PFSK-1 (cell line): ENCODE data around the gene MEGF11.

Experiments
- FOXP2 ChIP-seq: optimal IDR thresholded peaks from 2 replicates; pipeline ENCODE3; 2011; ENCODE audit warnings: borderline replicate concordance, control low read depth, inconsistent platforms; ENCODE audit not compliant: insufficient read depth; ENCODE audit errors: extremely low read length, extremely low read depth
- POLR2AphosphoS5 ChIP-seq: IDR thresholded peaks from 2 replicates; pipeline ENCODE4 v1.6.1; 2012; ENCODE audit warnings: low read depth, mild to moderate bottlenecking, control low read depth, low read length, moderate library complexity
- REST ChIP-seq, 2 experiments: IDR thresholded peaks; 2 replicates each; pipeline versions ENCODE4 v1.6.1 to v1.8.0; 2011 to 2012; ENCODE audit warnings: low read depth in 2 of 2, low read length in 2 of 2, control low read depth in 1 of 2, inconsistent platforms in 1 of 2, mild to moderate bottlenecking in 1 of 2, moderate library complexity in 1 of 2; ENCODE audit not compliant: insufficient read depth in 1 of 2
- SIN3A ChIP-seq: IDR thresholded peaks from 2 replicates; pipeline ENCODE4 v1.6.1; 2012; ENCODE audit warnings: mild to moderate bottlenecking, low read length, moderate library complexity, borderline replicate concordance; ENCODE audit not compliant: insufficient read depth
- TAF1 ChIP-seq: IDR thresholded peaks from 2 replicates; pipeline ENCODE4 v1.6.1; 2012; ENCODE audit warnings: low read length, control low read depth, borderline replicate concordance; ENCODE audit not compliant: insufficient read depth

MEGF11 gene

GRCh38 chr15:66105286-66106265 is 148.0 kb downstream of the MEGF11 start:
- TF ChIP-seq POLR2AphosphoS5 (no peak), REST (IDR thresholded peaks at IDR 0.05; ENCODE audit: insufficient read depth in 1 of 2, low read depth in 2 of 2, low read length in 2 of 2) (no peak), FOXP2 (no peak), TAF1 (no peak), SIN3A (no peak)

GRCh38 chr15:66103293-66103590 is 150.3 kb downstream of the MEGF11 start:
- TF ChIP-seq REST (IDR thresholded peaks at IDR 0.05; ENCODE audit: insufficient read depth in 1 of 2, low read depth in 2 of 2, low read length in 2 of 2): no peak
- no peak for TF ChIP-seq TAF1
- no peak for TF ChIP-seq SIN3A
- no peak for TF ChIP-seq FOXP2
- no peak for TF ChIP-seq POLR2AphosphoS5

- TF ChIP-seq FOXP2 (no peak), SIN3A (no peak), TAF1 (no peak)
Observed at GRCh38 chr15:66102563-66103292, 150.8 kb downstream of the MEGF11 start.

GRCh38 chr15:66101715-66102395 is 151.7 kb downstream of the MEGF11 start:
- no peak for TF ChIP-seq TAF1
- no peak for TF ChIP-seq REST (IDR thresholded peaks at IDR 0.05; ENCODE audit: insufficient read depth in 1 of 2, low read depth in 2 of 2, low read length in 2 of 2)
- no peak for TF ChIP-seq SIN3A
- no peak for TF ChIP-seq FOXP2
- no peak for TF ChIP-seq POLR2AphosphoS5

GRCh38 chr15:66100761-66101160 is 152.8 kb downstream of the MEGF11 start:
- no peak for TF ChIP-seq REST (IDR thresholded peaks at IDR 0.05; ENCODE audit: insufficient read depth in 1 of 2, low read depth in 2 of 2, low read length in 2 of 2)
